ENCODE measurements around the gene RRP8. TPM values are rescaled to one million over a fixed set of nuclear protein-coding genes. Genes with fewer than 3 reads are reported as not detected.

RRP8 gene
- total RNA-seq, 1 donor from 2014 or later: 14.6 TPM

- Mint-ChIP-seq H3K27me3 (ENCODE audit: unreplicated experiment) (peaks cover 7% of the 10 kb centered on the region), H3K27ac (ENCODE audit: unreplicated experiment) (peak overlapping the region; percentile 6), H3K4me1 (ENCODE audit: unreplicated experiment) (peaks cover 35% of the 10 kb centered on the region), H3K9me3 (ENCODE audit: unreplicated experiment) (no peaks in the 10 kb centered on the region), H3K36me3 (ENCODE audit: low read depth, unreplicated experiment) (no peaks in the 10 kb centered on the region), H3K4me3 (ENCODE audit: unreplicated experiment) (no peak overlapping the region)
- no peak for DNase-seq (ENCODE audit: low spot score)
- TF ChIP-seq, protein P1, sequence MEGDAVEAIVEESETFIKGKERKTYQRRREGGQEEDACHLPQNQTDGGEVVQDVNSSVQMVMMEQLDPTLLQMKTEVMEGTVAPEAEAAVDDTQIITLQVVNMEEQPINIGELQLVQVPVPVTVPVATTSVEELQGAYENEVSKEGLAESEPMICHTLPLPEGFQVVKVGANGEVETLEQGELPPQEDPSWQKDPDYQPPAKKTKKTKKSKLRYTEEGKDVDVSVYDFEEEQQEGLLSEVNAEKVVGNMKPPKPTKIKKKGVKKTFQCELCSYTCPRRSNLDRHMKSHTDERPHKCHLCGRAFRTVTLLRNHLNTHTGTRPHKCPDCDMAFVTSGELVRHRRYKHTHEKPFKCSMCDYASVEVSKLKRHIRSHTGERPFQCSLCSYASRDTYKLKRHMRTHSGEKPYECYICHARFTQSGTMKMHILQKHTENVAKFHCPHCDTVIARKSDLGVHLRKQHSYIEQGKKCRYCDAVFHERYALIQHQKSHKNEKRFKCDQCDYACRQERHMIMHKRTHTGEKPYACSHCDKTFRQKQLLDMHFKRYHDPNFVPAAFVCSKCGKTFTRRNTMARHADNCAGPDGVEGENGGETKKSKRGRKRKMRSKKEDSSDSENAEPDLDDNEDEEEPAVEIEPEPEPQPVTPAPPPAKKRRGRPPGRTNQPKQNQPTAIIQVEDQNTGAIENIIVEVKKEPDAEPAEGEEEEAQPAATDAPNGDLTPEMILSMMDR (IDR thresholded peaks at IDR 0.05; ENCODE audit: unreplicated experiment): no peak
Observed at GRCh38 chr11:6554828-6555706, 48.3 kb downstream of the RRP8 start.

DNA sequence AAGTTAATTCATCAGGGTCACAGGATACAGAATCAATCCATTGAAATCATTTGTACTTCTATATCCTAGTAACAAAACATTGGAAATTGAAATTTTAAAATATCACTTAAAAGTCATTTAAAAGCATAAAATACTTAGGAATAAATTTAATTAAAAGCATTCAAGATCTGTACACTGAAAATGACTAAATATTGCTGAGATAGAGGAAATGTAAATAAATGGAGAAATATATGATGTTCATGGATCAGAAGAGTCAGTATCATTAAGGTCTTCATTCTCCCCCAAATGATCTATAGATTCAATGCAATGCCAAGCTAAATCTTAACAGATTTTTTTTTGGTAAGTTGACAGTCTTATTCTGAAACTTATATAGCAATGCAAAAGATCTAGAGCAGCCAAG is 49.8 kb downstream of the RRP8 start:
- Mint-ChIP-seq H3K4me3 (ENCODE audit: unreplicated experiment) (no peak overlapping the region), H3K36me3 (ENCODE audit: low read depth, unreplicated experiment) (no peaks in the 10 kb centered on the region), H3K4me1 (ENCODE audit: unreplicated experiment) (peaks cover 22% of the 10 kb centered on the region), H3K9me3 (ENCODE audit: unreplicated experiment) (no peaks in the 10 kb centered on the region), H3K27me3 (ENCODE audit: unreplicated experiment) (peaks cover 3% of the 10 kb centered on the region), H3K27ac (ENCODE audit: unreplicated experiment) (no peak overlapping the region)
- TF ChIP-seq, protein P1 (IDR thresholded peaks at IDR 0.05; ENCODE audit: unreplicated experiment): no peak
- DNase-seq (ENCODE audit: low spot score): no peak

GRCh38 chr11:6548641-6549040 is 54.8 kb downstream of the RRP8 start:
- H3K9me3 Mint-ChIP-seq (ENCODE audit: unreplicated experiment): no peaks in the 10 kb centered on the region
- TF ChIP-seq, protein P1 (IDR thresholded peaks at IDR 0.05; ENCODE audit: unreplicated experiment): no peak
- DNase-seq (ENCODE audit: low spot score): no peak
- no peaks in the 10 kb centered on the region for H3K4me1 Mint-ChIP-seq (ENCODE audit: unreplicated experiment)
- H3K27ac Mint-ChIP-seq (ENCODE audit: unreplicated experiment): no peak overlapping the region
- H3K4me3 Mint-ChIP-seq (ENCODE audit: unreplicated experiment): no peak overlapping the region
- peaks cover 1% of the 10 kb centered on the region for H3K27me3 Mint-ChIP-seq (ENCODE audit: unreplicated experiment)
- H3K36me3 Mint-ChIP-seq (ENCODE audit: low read depth, unreplicated experiment): peaks cover 4% of the 10 kb centered on the region

- Mint-ChIP-seq H3K4me3 (ENCODE audit: unreplicated experiment) (peak overlapping the region; percentile 42), H3K27ac (ENCODE audit: unreplicated experiment) (no peak overlapping the region), H3K4me1 (ENCODE audit: unreplicated experiment) (no peaks in the 10 kb centered on the region), H3K9me3 (ENCODE audit: unreplicated experiment) (no peaks in the 10 kb centered on the region), H3K27me3 (ENCODE audit: unreplicated experiment) (peaks cover 1% of the 10 kb centered on the region), H3K36me3 (ENCODE audit: low read depth, unreplicated experiment) (peaks cover 4% of the 10 kb centered on the region)
- TF ChIP-seq, protein P1 (IDR thresholded peaks at IDR 0.05; ENCODE audit: unreplicated experiment): no peak
- DNase-seq (ENCODE audit: low spot score): no peak
Observed at GRCh38 chr11:6548121-6548520, 55.3 kb downstream of the RRP8 start.

DNA sequence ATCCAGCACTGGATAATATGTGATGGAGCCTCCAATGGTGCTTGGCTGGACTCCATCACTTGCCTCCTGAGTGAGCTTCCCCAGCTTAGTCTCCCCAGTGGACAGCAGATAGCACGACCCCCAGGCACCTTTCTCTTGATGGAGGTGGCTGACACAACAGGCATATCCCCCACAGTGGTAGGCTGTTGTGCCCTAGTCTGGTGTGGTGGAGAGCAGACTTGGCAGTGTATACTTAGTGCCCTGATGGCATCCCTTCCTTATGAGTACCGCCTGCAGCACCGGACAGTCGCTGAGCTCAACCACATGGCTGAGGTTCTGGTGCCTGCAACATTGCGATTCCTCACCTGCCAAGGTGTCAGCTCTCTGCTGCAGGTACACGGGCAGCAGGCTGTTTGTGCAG is 56.2 kb downstream of the RRP8 start:
- Mint-ChIP-seq H3K4me3 (ENCODE audit: unreplicated experiment) (no peak overlapping the region), H3K9me3 (ENCODE audit: unreplicated experiment) (no peaks in the 10 kb centered on the region), H3K27me3 (ENCODE audit: unreplicated experiment) (peaks cover 1% of the 10 kb centered on the region), H3K36me3 (ENCODE audit: low read depth, unreplicated experiment) (peaks cover 4% of the 10 kb centered on the region), H3K27ac (ENCODE audit: unreplicated experiment) (no peak overlapping the region), H3K4me1 (ENCODE audit: unreplicated experiment) (no peaks in the 10 kb centered on the region)
- DNase-seq (ENCODE audit: low spot score): no peak
- TF ChIP-seq, protein P1 (IDR thresholded peaks at IDR 0.05; ENCODE audit: unreplicated experiment): no peak
